CD4-positive, alpha-beta memory T cell (primary cell): ENCODE data around the gene MMP27. TPM values are rescaled to one million over a fixed set of nuclear protein-coding genes. Genes with fewer than 3 reads are reported as not detected.
"Not testable (repeated sequence)": the region's sequence is repeated elsewhere in the genome, so short reads cannot be mapped to it uniquely, and the experiment has no call there.

Experiments used
- CTCF ChIA-PET: fragments of 350-600 bp; sonication (Branson Sonifier 250); formaldehyde crosslinking; loops from one replicate; lab custom pipeline; 2021; ENCODE audit warnings: inconsistent platforms; ENCODE audit not compliant: partially characterized antibody; lab: Charles Lee
- POLR2A ChIA-PET: fragments of 350-600 bp; sonication (Branson Sonifier 250); formaldehyde crosslinking; loops from one replicate; lab custom pipeline; 2021; ENCODE audit not compliant: partially characterized antibody; lab: Charles Lee
- DNase-seq, 5 donors: peaks; one replicate each; pipeline versions ENCODE4 v3.0.0 to v3.0.0-alpha.2; 2020 to 2022; ENCODE audit warnings: mixed read lengths in 1 of 5
- H3K27ac ChIP-seq: one replicate; pipeline ENCODE4 v1.7.0; 2013; ENCODE audit warnings: low read depth, low read length
- H3K27me3 ChIP-seq: 2 replicates; pipeline ENCODE4 v1.7.0; 2013; ENCODE audit warnings: mild to moderate bottlenecking, low read length, moderate library complexity; ENCODE audit not compliant: insufficient read depth
- H3K36me3 ChIP-seq: 2 replicates; pipeline ENCODE4 v1.7.0; 2013; ENCODE audit warnings: mild to moderate bottlenecking, low read length, moderate library complexity; ENCODE audit not compliant: insufficient read depth
- H3K4me1 ChIP-seq: 2 replicates; pipeline ENCODE4 v1.7.0; 2013; ENCODE audit warnings: mild to moderate bottlenecking, low read length, moderate library complexity; ENCODE audit not compliant: insufficient read depth
- H3K4me3 ChIP-seq, 2 donors: one replicate each; pipeline ENCODE4 v1.7.0; 2013; ENCODE audit warnings: low read length in 2 of 2, mild to moderate bottlenecking in 1 of 2
- H3K9me3 ChIP-seq, 2 donors: one replicate each; pipeline ENCODE4 v1.7.0; 2013; ENCODE audit warnings: low read length in 2 of 2, control low read depth in 1 of 2; ENCODE audit not compliant: control insufficient read depth in 1 of 2
- H3K27ac Mint-ChIP-seq, 7 donors: one replicate each; pipeline ENCODE4 v1.8.0; 2020 to 2021; ENCODE audit warnings: mixed read lengths in 7 of 7, mild to moderate bottlenecking in 6 of 7, inconsistent platforms in 3 of 7, moderate library complexity in 3 of 7
- H3K27me3 Mint-ChIP-seq, 2 donors: one replicate each; pipeline ENCODE4 v1.8.0; 2020 to 2021; ENCODE audit warnings: mixed read lengths in 2 of 2
- H3K36me3 Mint-ChIP-seq, 2 donors: one replicate each; pipeline ENCODE4 v1.8.0; 2020 to 2021; ENCODE audit warnings: mixed read lengths in 2 of 2, inconsistent platforms in 1 of 2, mild to moderate bottlenecking in 1 of 2
- H3K4me1 Mint-ChIP-seq, 4 donors: one replicate each; pipeline ENCODE4 v1.8.0; 2020 to 2021; ENCODE audit warnings: mixed read lengths in 4 of 4, mild to moderate bottlenecking in 1 of 4
- H3K4me3 Mint-ChIP-seq, 8 donors: one replicate each; pipeline ENCODE4 v1.8.0; 2020 to 2021; ENCODE audit warnings: mixed read lengths in 8 of 8, mild to moderate bottlenecking in 7 of 8, moderate library complexity in 6 of 8, inconsistent platforms in 3 of 8
- H3K9me3 Mint-ChIP-seq, 8 donors: one replicate each; pipeline ENCODE4 v1.8.0; 2020 to 2021; ENCODE audit warnings: mixed read lengths in 8 of 8, mild to moderate bottlenecking in 5 of 8, inconsistent platforms in 3 of 8, moderate library complexity in 1 of 8
- intact Hi-C: fragments of 100-400 bp; cut with micrococcal nuclease; formaldehyde crosslinking; loops from one replicate; pipeline ENCODE4 v1.15.1; 2023
- polyA plus RNA-seq, 2 donors: library from polyadenylated mRNA; unstranded; fragments of 300-500 nt; fragmentation: Illumina TruSeq; gene quantifications; one replicate each; pipeline ENCODE4 v1.2.3, GENCODE V29; 2021
- total RNA-seq, 2 experiments: library from RNA; stranded (reverse); gene quantifications; one replicate each; pipeline ENCODE4 v1.2.3, GENCODE V29; 2021

MMP27 gene
- total and polyA plus RNA-seq, 4 experiments from 2014 or later = not detected

DNA sequence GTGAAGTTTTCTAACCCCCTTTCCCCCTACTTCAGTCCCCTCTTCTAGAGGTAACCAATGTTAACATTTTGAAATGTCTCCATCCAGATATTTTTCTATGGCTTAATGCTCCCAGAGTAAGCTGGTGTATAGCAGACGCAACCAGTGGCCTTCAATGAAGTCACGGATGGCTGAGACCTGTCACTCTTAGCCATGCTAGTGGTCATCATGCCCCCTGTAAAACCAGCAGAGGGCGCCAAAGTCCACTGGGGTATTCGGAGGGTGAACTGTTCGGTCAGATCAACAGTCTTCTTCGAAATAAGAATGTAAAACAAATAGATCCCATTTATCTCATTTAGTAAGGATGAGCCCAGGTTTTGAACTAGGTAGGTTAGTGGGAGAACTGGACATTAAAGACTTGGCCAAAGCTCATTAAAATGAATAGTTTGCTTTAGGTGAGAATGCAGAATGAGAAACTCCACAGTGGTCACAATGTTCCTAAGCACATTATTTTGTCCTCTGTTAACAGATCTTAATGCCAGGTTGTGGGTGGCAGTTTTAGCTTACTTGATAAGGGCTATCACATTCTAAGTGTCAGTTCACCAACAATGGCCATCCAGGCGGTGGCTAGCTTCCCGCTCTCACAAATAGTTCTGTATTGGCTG is 27.8 kb upstream of the MMP27 start:
- no peak overlapping the region for H3K4me3 ChIP-seq
- CTCF ChIA-PET = no interaction called here
- Mint-ChIP-seq H3K9me3 (peaks cover 0 to 5% (median 0%) of the 10 kb centered on the region in 8 donors), H3K27ac (no peak overlapping the region), H3K36me3 (no peaks in the 10 kb centered on the region), H3K4me1 (no peaks in the 10 kb centered on the region), H3K27me3 (peaks cover 6 to 9% of the 10 kb centered on the region in 2 donors), H3K4me3 (no peak overlapping the region)
- intact Hi-C loops = no loop called here
- DNase-seq = peak in 1 of 5 donors; percentile 1
- H3K9me3 ChIP-seq = no peaks in the 10 kb centered on the region
- no peak overlapping the region for H3K27ac ChIP-seq
- H3K36me3 ChIP-seq = no peaks in the 10 kb centered on the region
- POLR2A ChIA-PET = no interaction called here
- no peaks in the 10 kb centered on the region for H3K4me1 ChIP-seq
- no peaks in the 10 kb centered on the region for H3K27me3 ChIP-seq

DNA sequence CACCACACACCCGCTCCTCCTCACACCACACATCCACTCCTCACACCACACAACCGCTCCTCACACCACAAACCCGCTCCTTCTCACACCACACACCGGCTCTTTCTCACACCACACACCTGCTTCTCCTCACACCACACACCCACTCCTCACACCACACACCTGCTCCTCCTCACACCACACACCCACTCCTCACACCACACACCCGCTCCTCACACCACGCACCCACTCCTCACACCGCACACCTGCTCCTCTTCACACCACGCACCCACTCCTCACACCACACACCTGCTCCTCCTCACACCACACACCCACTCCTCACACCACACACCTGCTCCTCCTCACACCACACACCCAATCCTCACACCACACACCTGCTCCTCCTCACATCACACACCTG is 25.4 kb upstream of the MMP27 start:
- H3K4me1 Mint-ChIP-seq, H3K9me3 ChIP-seq, intact Hi-C loops, H3K36me3 ChIP-seq, DNase-seq, H3K27ac Mint-ChIP-seq, H3K27me3 Mint-ChIP-seq, H3K27me3 ChIP-seq, H3K4me3 ChIP-seq, CTCF ChIA-PET, H3K9me3 Mint-ChIP-seq, H3K36me3 Mint-ChIP-seq, H3K27ac ChIP-seq, H3K4me1 ChIP-seq, POLR2A ChIA-PET, H3K4me3 Mint-ChIP-seq: not testable (repeated sequence)

DNA sequence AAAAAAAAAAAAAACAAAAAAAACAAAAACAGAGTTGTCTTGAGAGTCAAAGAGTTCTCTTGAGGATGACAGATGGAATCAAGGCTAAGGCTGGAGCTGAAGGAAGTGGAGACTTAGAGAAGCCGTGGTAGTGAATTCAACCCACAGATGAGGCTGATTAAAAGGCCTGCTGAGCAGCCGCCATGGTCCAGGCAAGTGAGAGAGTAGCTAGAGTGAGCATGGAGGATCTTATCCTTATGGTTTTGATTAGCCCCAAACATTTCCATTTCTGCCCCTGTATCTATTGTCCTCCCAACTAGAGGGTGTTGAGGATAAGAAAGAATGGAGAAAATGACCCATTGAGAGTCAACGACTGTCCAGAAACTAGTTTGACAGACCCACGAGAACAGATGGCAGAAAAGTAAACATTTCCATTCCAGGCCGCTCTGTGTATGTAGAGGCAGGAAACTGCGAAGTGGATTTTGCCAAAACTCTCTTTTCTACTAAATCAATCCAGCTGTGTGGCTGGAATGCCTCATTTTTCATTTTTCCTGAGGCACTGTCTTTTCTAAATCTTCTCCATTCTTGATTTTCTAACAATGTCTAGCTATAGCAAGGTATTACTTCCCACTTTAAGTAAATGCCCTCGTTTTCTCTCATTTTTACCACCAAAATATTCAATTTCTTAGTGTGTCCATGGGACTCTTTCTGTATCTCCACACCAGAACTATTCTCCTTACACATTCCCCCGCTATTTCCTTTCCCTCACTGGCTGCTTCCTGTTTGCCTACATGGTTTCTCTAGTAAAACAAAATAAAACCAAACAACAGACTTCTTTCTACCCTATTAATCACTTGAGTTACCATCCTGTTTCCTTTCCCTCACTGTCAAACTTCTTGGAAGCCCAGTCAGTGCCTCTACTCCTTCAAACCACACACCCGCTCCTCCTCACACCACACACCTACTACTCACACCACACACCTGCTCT is 24.6 kb upstream of the MMP27 start:
- Histone ChIP-seq H3K9me3 (no peaks in the 10 kb centered on the region), H3K4me3 (no peak overlapping the region), H3K4me1 (no peaks in the 10 kb centered on the region), H3K36me3 (no peaks in the 10 kb centered on the region), H3K27ac (no peak overlapping the region), H3K27me3 (no peaks in the 10 kb centered on the region)
- H3K36me3 Mint-ChIP-seq = no peaks in the 10 kb centered on the region
- peaks cover 1 to 3% of the 10 kb centered on the region in 2 donors for H3K27me3 Mint-ChIP-seq
- no peak overlapping the region for H3K27ac Mint-ChIP-seq
- intact Hi-C loops = no loop called here
- no peak overlapping the region for H3K4me3 Mint-ChIP-seq
- CTCF ChIA-PET = no interaction called here
- no peak for DNase-seq
- no peaks in the 10 kb centered on the region for H3K4me1 Mint-ChIP-seq
- peaks cover 0 to 5% (median 0%) of the 10 kb centered on the region in 8 donors for H3K9me3 Mint-ChIP-seq
- POLR2A ChIA-PET = no interaction called here

DNA sequence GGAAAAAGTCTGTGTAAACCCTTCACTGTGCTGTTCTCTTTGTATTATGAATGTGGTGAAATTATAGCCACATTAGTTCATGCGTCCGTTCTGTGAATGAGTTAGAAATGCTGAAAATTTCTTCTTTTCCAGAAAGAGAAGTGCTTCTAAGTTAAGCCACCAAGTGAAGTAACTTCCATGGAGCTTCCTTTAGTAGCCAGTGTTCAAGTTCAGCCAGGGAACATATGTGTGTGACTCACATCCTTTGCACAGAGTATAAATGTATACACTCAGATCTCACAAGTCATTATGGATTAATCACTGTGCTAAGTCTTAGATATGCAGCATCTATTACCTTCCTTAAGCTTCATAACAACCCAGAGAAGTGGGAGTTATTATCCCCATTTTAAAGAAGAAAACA is 22.3 kb upstream of the MMP27 start:
- H3K36me3 ChIP-seq = no peaks in the 10 kb centered on the region
- H3K27me3 ChIP-seq = no peaks in the 10 kb centered on the region
- ChIA-PET CTCF (no interaction called here), POLR2A (no interaction called here)
- intact Hi-C loops = no loop called here
- peaks cover 1 to 6% of the 10 kb centered on the region in 2 donors for H3K27me3 Mint-ChIP-seq
- no peak overlapping the region for H3K27ac Mint-ChIP-seq
- H3K4me3 Mint-ChIP-seq = no peak overlapping the region
- H3K27ac ChIP-seq = no peak overlapping the region
- H3K9me3 Mint-ChIP-seq = peaks cover 0 to 8% (median under 1%) of the 10 kb centered on the region in 8 donors
- no peak for DNase-seq
- H3K9me3 ChIP-seq = no peaks in the 10 kb centered on the region
- no peak overlapping the region for H3K4me3 ChIP-seq
- no peaks in the 10 kb centered on the region for H3K4me1 ChIP-seq
- H3K4me1 Mint-ChIP-seq = no peaks in the 10 kb centered on the region
- H3K36me3 Mint-ChIP-seq = no peaks in the 10 kb centered on the region

DNA sequence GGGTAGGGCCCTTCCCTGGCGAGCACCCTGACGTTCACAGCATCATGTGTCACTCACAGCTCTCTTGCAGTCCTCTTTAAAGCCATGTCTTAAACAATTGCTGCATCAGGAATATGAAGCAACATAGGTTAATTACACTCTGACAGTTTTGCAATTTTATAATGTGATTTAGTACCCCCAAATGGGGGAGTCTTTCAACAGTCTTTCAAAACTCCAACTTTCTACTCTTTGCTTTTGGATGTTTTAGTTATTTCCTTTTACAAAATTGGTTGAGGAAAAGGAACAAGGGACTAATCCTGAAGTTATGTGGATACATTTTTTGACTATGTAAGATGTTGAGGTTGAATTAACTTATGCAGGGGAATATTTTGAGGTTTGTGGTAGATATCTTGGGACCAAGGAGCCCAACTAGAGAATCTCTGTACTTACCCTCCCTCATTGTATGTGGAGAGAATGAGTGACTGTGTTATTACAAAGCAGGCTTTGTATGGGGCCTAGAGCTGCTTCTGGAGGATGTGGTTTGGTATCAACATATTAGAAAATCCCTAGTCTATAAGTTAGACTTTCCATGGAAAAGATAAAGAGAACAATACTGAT is 19.4 kb upstream of the MMP27 start, which contains the start of gene MMP8:
TSS of gene MMP8 (minus strand) at position 51 of the 597 bp plus-strand sequence. CDS start 99 bp downstream, outside the sequence.
- no peak for DNase-seq
- Mint-ChIP-seq H3K9me3 (peaks cover 0 to 6% (median under 1%) of the 10 kb centered on the region in 8 donors), H3K4me3 (no peak within 1 kb of the TSS), H3K36me3 (no peaks in the 10 kb centered on the region), H3K27ac (no peak within 1 kb of the TSS), H3K4me1 (no peaks in the 10 kb centered on the region), H3K27me3 (peaks cover 1 to 11% of the 10 kb centered on the region in 2 donors)
- Histone ChIP-seq H3K9me3 (no peaks in the 10 kb centered on the region), H3K36me3 (no peaks in the 10 kb centered on the region), H3K27me3 (no peaks in the 10 kb centered on the region), H3K4me1 (no peaks in the 10 kb centered on the region), H3K27ac (no peak within 1 kb of the TSS), H3K4me3 (no peak within 1 kb of the TSS)
- ChIA-PET CTCF (no interaction called here), POLR2A (no interaction called here)
- intact Hi-C loops = no loop called here

DNA sequence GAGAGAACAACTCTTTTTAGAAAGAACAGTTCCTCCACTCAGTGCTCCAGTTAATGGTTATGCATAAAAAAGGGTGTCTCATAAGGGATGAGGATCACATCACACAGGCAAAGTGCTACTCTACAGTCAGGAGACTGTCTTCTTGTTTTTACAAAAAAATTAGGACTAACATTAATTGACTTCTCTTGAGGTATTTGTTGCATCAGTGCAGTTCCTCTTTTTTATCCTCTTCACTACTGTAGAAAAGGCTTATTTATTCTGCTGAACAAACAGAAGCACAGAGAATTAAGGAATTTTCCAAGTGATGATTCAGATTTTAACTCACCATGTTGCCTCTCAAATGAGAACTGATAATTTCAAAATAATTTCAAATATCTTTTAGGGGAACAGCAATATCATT is 17.3 kb upstream of the MMP27 start:
- ChIA-PET CTCF (no interaction called here), POLR2A (no interaction called here)
- H3K27me3 ChIP-seq = no peaks in the 10 kb centered on the region
- no peaks in the 10 kb centered on the region for H3K9me3 ChIP-seq
- no peak overlapping the region for H3K27ac ChIP-seq
- H3K4me1 ChIP-seq = no peaks in the 10 kb centered on the region
- H3K27ac Mint-ChIP-seq = no peak overlapping the region
- no peaks in the 10 kb centered on the region for H3K4me1 Mint-ChIP-seq
- no peak overlapping the region for H3K4me3 ChIP-seq
- no peaks in the 10 kb centered on the region for H3K36me3 Mint-ChIP-seq
- no peak overlapping the region for H3K4me3 Mint-ChIP-seq
- H3K36me3 ChIP-seq = no peaks in the 10 kb centered on the region
- intact Hi-C loops = no loop called here
- peaks cover 0 to 8% (median under 1%) of the 10 kb centered on the region in 8 donors for H3K9me3 Mint-ChIP-seq
- no peak for DNase-seq
- H3K27me3 Mint-ChIP-seq = peaks cover 8 to 14% of the 10 kb centered on the region in 2 donors

DNA sequence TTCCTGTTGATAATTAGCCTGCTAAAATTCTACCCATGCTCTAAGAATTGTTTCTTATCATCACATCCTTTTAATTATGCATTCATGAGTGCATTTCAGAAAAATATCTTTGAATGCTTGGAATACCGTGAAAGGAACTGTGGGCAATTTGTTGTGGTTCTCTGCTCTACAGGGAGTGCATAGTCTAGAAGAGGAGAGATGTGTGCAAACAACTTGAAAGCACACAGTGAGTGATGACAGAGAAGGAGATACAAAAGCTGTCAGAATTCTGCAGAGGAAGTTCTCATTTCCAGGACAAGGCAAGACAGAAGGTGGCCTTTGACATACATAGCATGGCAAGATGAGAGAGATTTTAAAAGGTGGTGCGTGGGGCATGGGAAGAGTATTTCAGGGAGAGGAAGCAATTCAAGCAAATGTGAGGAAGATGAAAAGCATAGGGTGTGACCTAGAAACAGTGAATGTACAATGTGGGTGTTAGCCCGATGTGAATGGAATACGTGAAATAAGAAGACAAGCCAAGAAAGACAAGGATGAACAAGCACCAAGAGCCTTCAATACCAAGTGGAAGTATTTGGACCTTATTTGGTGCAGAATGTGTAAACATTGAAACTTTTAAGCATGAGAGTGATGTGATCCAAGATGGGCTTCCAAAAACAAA is 14.2 kb upstream of the MMP27 start:
- CTCF ChIA-PET = no interaction called here
- H3K27me3 Mint-ChIP-seq = peaks cover 7 to 21% of the 10 kb centered on the region in 2 donors
- intact Hi-C loops = no loop called here
- H3K4me1 Mint-ChIP-seq = no peaks in the 10 kb centered on the region
- POLR2A ChIA-PET = no interaction called here
- no peaks in the 10 kb centered on the region for H3K4me1 ChIP-seq
- no peak overlapping the region for H3K27ac Mint-ChIP-seq
- DNase-seq = no peak
- H3K27me3 ChIP-seq = no peaks in the 10 kb centered on the region
- no peaks in the 10 kb centered on the region for H3K36me3 Mint-ChIP-seq
- H3K36me3 ChIP-seq = no peaks in the 10 kb centered on the region
- peaks cover 0 to 8% (median under 1%) of the 10 kb centered on the region in 8 donors for H3K9me3 Mint-ChIP-seq
- H3K4me3 Mint-ChIP-seq = no peak overlapping the region
- H3K27ac ChIP-seq = no peak overlapping the region
- H3K9me3 ChIP-seq = no peaks in the 10 kb centered on the region
- H3K4me3 ChIP-seq = no peak overlapping the region
